Smooth muscle cell (in vitro differentiated cells): ENCODE measurements around the gene HIBADH. TPM values are rescaled to one million over a fixed set of nuclear protein-coding genes. Genes with fewer than 3 reads are reported as not detected.

ENCODE experiments used
- DNase-seq: peaks from one replicate; lab custom pipeline; 2025; ENCODE audit not compliant: unreplicated experiment; lab: John Stamatoyannopoulos, UW
- H2AFZ ChIP-seq: fragments of 200-600 bp; sonication (generic); 2 replicates; pipeline ENCODE4 v1.6.0; 2016; ENCODE audit warnings: antibody characterized with exemption, low read depth, mild to moderate bottlenecking
- H3F3A ChIP-seq: fragments of 200-600 bp; sonication (generic); 2 replicates; pipeline ENCODE4 v1.6.0; 2017; ENCODE audit warnings: antibody characterized with exemption, low read depth
- H3K27ac ChIP-seq: fragments of 200-600 bp; sonication (generic); 2 replicates; pipeline ENCODE4 v1.5.1; 2016; ENCODE audit warnings: low read depth, mild to moderate bottlenecking
- H3K27me3 ChIP-seq: fragments of 200-600 bp; sonication (generic); 2 replicates; pipeline ENCODE4 v1.6.1; 2016; ENCODE audit warnings: low read depth, mild to moderate bottlenecking
- H3K36me3 ChIP-seq: fragments of 200-600 bp; sonication (generic); 2 replicates; pipeline ENCODE4 v1.5.1; 2016; ENCODE audit warnings: low read depth
- H3K4me1 ChIP-seq: fragments of 200-600 bp; sonication (generic); 2 replicates; pipeline ENCODE4 v1.5.1; 2016; ENCODE audit warnings: low read depth
- H3K4me2 ChIP-seq: fragments of 200-600 bp; sonication (generic); 2 replicates; pipeline ENCODE4 v1.6.0; 2016; ENCODE audit warnings: mild to moderate bottlenecking
- H3K4me3 ChIP-seq: fragments of 200-600 bp; sonication (generic); 2 replicates; pipeline ENCODE4 v1.5.1; 2016; ENCODE audit warnings: mild to moderate bottlenecking
- H3K79me2 ChIP-seq: fragments of 200-600 bp; sonication (generic); 2 replicates; pipeline ENCODE4 v1.6.0; 2016; ENCODE audit warnings: low read depth, mild to moderate bottlenecking
- H3K9ac ChIP-seq: fragments of 200-600 bp; sonication (generic); 2 replicates; pipeline ENCODE4 v1.6.0; 2016; ENCODE audit warnings: low read depth
- H3K9me3 ChIP-seq: fragments of 200-600 bp; sonication (generic); replicated peaks from 2 replicates; pipeline ENCODE4 v1.5.1; 2016; ENCODE audit warnings: low read depth
- H4K20me1 ChIP-seq: fragments of 200-600 bp; sonication (generic); 2 replicates; pipeline ENCODE4 v1.6.0; 2016; ENCODE audit warnings: low read depth
- CTCF ChIP-seq: fragments of 200-600 bp; sonication (generic); IDR thresholded peaks from 2 replicates; pipeline ENCODE4 v1.5.1; 2017; ENCODE audit warnings: borderline replicate concordance, mild to moderate bottlenecking, antibody characterized with exemption; ENCODE audit not compliant: insufficient read depth, poor library complexity, severe bottlenecking
- WGBS: methylation state at CpG from one replicate; pipeline ENCODE4 v1.1.7; 2016; ENCODE audit warnings: low lambda C conversion rate; 5-methylcytosine and 5-hydroxymethylcytosine counted together
- polyA plus RNA-seq: library from polyadenylated mRNA; unstranded; fragments of >200 nt; fragmentation: Nextera tagmentation; extraction: Ambion mirVana; gene quantifications from 2 replicates; pipeline ENCODE4 v1.2.1, GENCODE V29; 2016
- total RNA-seq: library from RNA; depleted of rRNA; stranded (reverse); fragments of >200 nt; gene quantifications from 2 replicates; pipeline ENCODE4 v1.2.3, GENCODE V29; 2014

HIBADH gene
- total and polyA plus RNA-seq, 2 experiments from 2014 or later = 16.1 to 24.4 TPM

DNA sequence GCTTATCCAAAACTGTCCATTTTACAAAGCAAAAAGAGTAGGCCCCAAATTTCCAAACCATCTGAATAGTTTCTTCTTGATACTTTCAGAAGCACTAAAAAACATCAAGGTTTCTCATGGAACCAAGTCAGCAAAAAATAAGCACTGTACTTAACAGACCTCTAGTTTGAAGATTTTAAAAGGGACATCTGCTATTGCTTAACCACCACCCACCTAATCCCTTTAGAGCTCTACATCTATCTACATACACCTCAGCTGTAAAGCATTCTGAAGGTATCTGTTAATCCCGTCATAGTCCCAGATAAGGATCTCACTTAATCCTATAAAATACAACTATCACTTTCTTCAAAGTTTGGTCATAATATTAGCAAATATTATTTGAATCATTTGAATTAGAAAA, 72.3 kb downstream of the HIBADH start:
- H2AFZ ChIP-seq = no peak overlapping the region
- no peak overlapping the region for H3K4me3 ChIP-seq
- DNase-seq = no peak
- no peaks in the 10 kb centered on the region for H3K36me3 ChIP-seq
- H3K27ac ChIP-seq = no peak overlapping the region
- H3K27me3 ChIP-seq = no peaks in the 10 kb centered on the region
- no peak overlapping the region for H3K4me2 ChIP-seq
- TF ChIP-seq CTCF = no peak
- no peaks in the 10 kb centered on the region for H3F3A ChIP-seq
- peaks cover 3% of the 10 kb centered on the region for H3K79me2 ChIP-seq
- H3K9ac ChIP-seq = no peak overlapping the region
- 0% methylated on average over 1 of the region's 1 CpG for WGBS
- H3K9me3 ChIP-seq = no peaks in the 10 kb centered on the region
- H3K4me1 ChIP-seq = no peaks in the 10 kb centered on the region
- no peaks in the 10 kb centered on the region for H4K20me1 ChIP-seq

GRCh38 chr7:27587429-27587828, 75.3 kb downstream of the HIBADH start:
- 95% methylated on average over 3 of the region's 3 CpGs for WGBS
- H3K4me1 ChIP-seq = peaks cover 5% of the 10 kb centered on the region
- H2AFZ ChIP-seq = no peak overlapping the region
- DNase-seq = no peak
- H3K4me3 ChIP-seq = no peak overlapping the region
- no peaks in the 10 kb centered on the region for H3K27me3 ChIP-seq
- H4K20me1 ChIP-seq = no peaks in the 10 kb centered on the region
- H3K27ac ChIP-seq = no peak overlapping the region
- peaks cover 3% of the 10 kb centered on the region for H3K79me2 ChIP-seq
- no peak for TF ChIP-seq CTCF
- H3K4me2 ChIP-seq = no peak overlapping the region
- H3K9ac ChIP-seq = no peak overlapping the region
- H3K9me3 ChIP-seq = no peaks in the 10 kb centered on the region
- no peaks in the 10 kb centered on the region for H3F3A ChIP-seq
- H3K36me3 ChIP-seq = no peaks in the 10 kb centered on the region

GRCh38 chr7:27586825-27587224, 75.9 kb downstream of the HIBADH start:
- Histone ChIP-seq H3K36me3 (no peaks in the 10 kb centered on the region), H3K9me3 (no peaks in the 10 kb centered on the region), H2AFZ (no peak overlapping the region), H3K4me2 (no peak overlapping the region), H3K27ac (no peak overlapping the region), H3K4me1 (peaks cover 9% of the 10 kb centered on the region), H3K9ac (no peak overlapping the region), H3K79me2 (peaks cover 3% of the 10 kb centered on the region), H3K4me3 (no peak overlapping the region), H3F3A (no peaks in the 10 kb centered on the region), H4K20me1 (no peaks in the 10 kb centered on the region), H3K27me3 (no peaks in the 10 kb centered on the region)
- 74% methylated on average over 8 of the region's 8 CpGs for WGBS
- no peak for TF ChIP-seq CTCF
- no peak for DNase-seq

GRCh38 chr7:27585781-27586447, 76.8 kb downstream of the HIBADH start:
- Histone ChIP-seq H3F3A (no peaks in the 10 kb centered on the region), H3K4me3 (no peak overlapping the region), H3K4me2 (no peak overlapping the region), H3K36me3 (no peaks in the 10 kb centered on the region), H3K9ac (no peak overlapping the region), H3K4me1 (peaks cover 18% of the 10 kb centered on the region), H3K79me2 (peaks cover 3% of the 10 kb centered on the region), H2AFZ (no peak overlapping the region), H4K20me1 (no peaks in the 10 kb centered on the region), H3K9me3 (no peaks in the 10 kb centered on the region), H3K27me3 (no peaks in the 10 kb centered on the region), H3K27ac (no peak overlapping the region)
- TF ChIP-seq CTCF = no peak
- 42% methylated on average over 2 of the region's 2 CpGs for WGBS
- no peak for DNase-seq
